OCI-LY7 (cell line): Measurements from ENCODE around the gene SLC41A3.

Experiments used
- CTCF ChIP-seq: fragments of 200-600 bp; sonication (generic); conservative IDR thresholded peaks from 2 replicates; pipeline ENCODE4 v1.5.1; 2014; ENCODE audit warnings: mild to moderate bottlenecking, antibody characterized with exemption, low read length, moderate library complexity, mixed read lengths
- EZH2phosphoT487 ChIP-seq: fragments of 200-600 bp; sonication (generic); IDR thresholded peaks from 2 replicates; pipeline ENCODE4 v1.6.1; 2018; ENCODE audit warnings: low read depth, borderline replicate concordance, mild to moderate bottlenecking, mixed run types, antibody characterized with exemption, low read length, moderate library complexity, mixed read lengths

GRCh38 chr3:126129398-126129891 lies 45.5 kb upstream of the SLC41A3 start:
- TF ChIP-seq CTCF: no peak
- TF ChIP-seq EZH2phosphoT487: no peak
